Kidney (tissue), 14 donors: Measurements from ENCODE around the gene MED10. TPM values are rescaled to one million over a fixed set of nuclear protein-coding genes. Genes with fewer than 3 reads are reported as not detected.

Experiments used
- DNase-seq, 5 donors: peaks; one replicate each; pipeline ENCODE4 v3.0.0-alpha.2; 2013 to 2020
- FAIRE-seq: peaks from 2 replicates; lab custom pipeline; 2012; peaks lifted over from hg19 to GRCh38; lab: Jason Lieb, UNC
- H3K27ac ChIP-seq, 2 donors: one replicate each; pipeline ENCODE4 v1.7.0; 2013; ENCODE audit warnings: low read depth in 2 of 2, low read length in 2 of 2, inconsistent platforms in 1 of 2
- H3K27me3 ChIP-seq: one replicate; pipeline ENCODE4 v1.7.1; 2013; ENCODE audit warnings: low read length, inconsistent platforms; ENCODE audit not compliant: control insufficient read depth, insufficient read depth
- H3K36me3 ChIP-seq, 3 donors: one replicate each; pipeline versions ENCODE4 v1.7.0 to v1.7.1; 2013; ENCODE audit warnings: low read length in 3 of 3, control low read depth in 1 of 3, inconsistent platforms in 1 of 3; ENCODE audit not compliant: insufficient read depth in 3 of 3, control insufficient read depth in 2 of 3
- H3K4me1 ChIP-seq, 3 donors: one replicate each; pipeline versions ENCODE4 v1.7.0 to v1.7.1; 2013; ENCODE audit warnings: low read length in 3 of 3, inconsistent platforms in 1 of 3, low read depth in 1 of 3; ENCODE audit not compliant: control insufficient read depth in 2 of 3, insufficient read depth in 2 of 3
- H3K4me3 ChIP-seq, 3 donors: one replicate each; pipeline versions ENCODE4 v1.7.0 to v1.8.1; 2013; ENCODE audit warnings: low read length in 3 of 3, control low read depth in 1 of 3, inconsistent platforms in 1 of 3
- H3K9ac ChIP-seq, 3 donors: one replicate each; pipeline versions ENCODE4 v1.7.0 to v1.7.1; 2013; ENCODE audit warnings: low read length in 3 of 3, control low read depth in 1 of 3, inconsistent platforms in 1 of 3
- H3K9me3 ChIP-seq, 3 donors: one replicate each; pipeline versions ENCODE4 v1.7.0 to v1.7.1; 2013; ENCODE audit warnings: low read length in 3 of 3, control low read depth in 1 of 3, inconsistent platforms in 1 of 3; ENCODE audit not compliant: control insufficient read depth in 2 of 3, insufficient read depth in 1 of 3
- CTCF ChIP-seq: IDR thresholded peaks from 3 replicates; pipeline ENCODE4 v1.5.1; 2012; ENCODE audit warnings: mild to moderate bottlenecking, moderate library complexity, borderline replicate concordance; ENCODE audit not compliant: insufficient read depth; ENCODE audit errors: extremely low read depth
- intact Hi-C: fragments of 100-400 bp; cut with DNase I; formaldehyde crosslinking; loops from one replicate; pipeline ENCODE4 v1.11.1; 2022
- polyA plus RNA-seq: library from polyadenylated mRNA; stranded (reverse); fragments of 350-450 nt; fragmentation: Illumina TruSeq; extraction: RNeasy Lipid Tissue Mini Kit (QIAGEN cat#74804); gene quantifications from one replicate; pipeline ENCODE4 v1.2.3, GENCODE V29; 2014; ENCODE audit warnings: low read depth, low replicate concordance; ENCODE audit not compliant: insufficient read depth
- total RNA-seq: library from RNA; stranded (reverse); fragmentation: NEBNext Ultra II Directional; extraction: Animal tissue kit (Norgen Biotek cat#: 25700); gene quantifications from one replicate; pipeline ENCODE4 v1.2.1, GENCODE V29; 2021
- donor health status: control.
- donor health status: control.
- donor health status: control.
- donor health status: control.
- donor health status: control.
- donor health status: DM: yes; HTN: yes; CAD: no.
- donor health status: Normal renal cell carcinoma (clear cell type).

MED10 gene
- total and polyA plus RNA-seq, 2 donors from 2014 or later = 25.9 to 32.3 TPM

- no peak for FAIRE-seq
These were observed 17.3 kb upstream of the MED10 start for GRCh38 chr5:6395621-6396020.

GRCh38 chr5:6395102-6395445 is 16.7 kb upstream of the MED10 start:
- intact Hi-C loops = no loop called here
- Histone ChIP-seq H3K4me3 (no peak overlapping the region), H3K9me3 (no peaks in the 10 kb centered on the region), H3K9ac (no peak overlapping the region), H3K27me3 (no peaks in the 10 kb centered on the region), H3K4me1 (no peaks in the 10 kb centered on the region), H3K27ac (no peak overlapping the region), H3K36me3 (no peaks in the 10 kb centered on the region)
- no peak for TF ChIP-seq CTCF
- no peak for DNase-seq
- no peak for FAIRE-seq

More at GRCh38 chr5:6395621-6396020, 17.3 kb upstream of the MED10 start:
- TF ChIP-seq CTCF = no peak
- Histone ChIP-seq H3K4me3 (no peak overlapping the region), H3K27ac (no peak overlapping the region), H3K9me3 (no peaks in the 10 kb centered on the region), H3K9ac (no peak overlapping the region), H3K36me3 (no peaks in the 10 kb centered on the region), H3K27me3 (no peaks in the 10 kb centered on the region), H3K4me1 (no peaks in the 10 kb centered on the region)
- no peak for DNase-seq
- intact Hi-C loops = no loop called here

DNA sequence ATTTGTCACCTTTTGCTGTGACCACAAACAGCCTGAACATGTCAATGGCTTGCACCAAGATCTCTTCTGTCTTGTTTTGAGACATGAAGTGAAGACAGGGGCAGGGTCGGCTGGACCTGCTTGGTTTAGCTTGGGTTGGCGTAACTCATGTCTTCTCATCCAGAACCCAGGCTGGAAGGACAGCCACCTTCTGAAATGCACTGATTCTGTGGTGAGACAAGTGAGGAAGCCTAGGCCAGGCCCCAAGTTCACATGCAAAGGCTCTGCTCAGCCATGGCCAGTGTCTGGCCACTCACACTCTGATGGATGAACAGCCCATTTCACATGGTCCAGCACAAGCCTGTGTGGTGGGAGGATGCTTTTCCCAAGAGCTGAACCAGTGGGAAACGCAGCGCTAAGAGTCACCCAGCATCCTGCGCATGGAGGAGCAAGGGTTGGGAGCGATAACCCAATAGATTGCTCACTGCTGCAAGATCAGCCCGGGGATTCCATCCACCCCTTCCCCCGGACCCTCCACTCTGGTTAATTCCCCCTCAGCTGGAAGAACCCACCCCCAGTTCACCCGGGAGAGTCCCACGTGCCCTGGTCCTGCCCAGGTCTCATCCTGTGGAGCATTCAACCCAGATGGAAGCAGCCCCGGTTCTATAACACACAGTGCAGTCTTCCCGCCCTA is 16.2 kb upstream of the MED10 start:
- H3K4me3 ChIP-seq = no peak overlapping the region
- no peak overlapping the region for H3K9ac ChIP-seq
- H3K27me3 ChIP-seq = no peaks in the 10 kb centered on the region
- no peaks in the 10 kb centered on the region for H3K9me3 ChIP-seq
- DNase-seq (no peak), FAIRE-seq (no peak)
- no peaks in the 10 kb centered on the region for H3K4me1 ChIP-seq
- no peak overlapping the region for H3K27ac ChIP-seq
- intact Hi-C loops = no loop called here
- H3K36me3 ChIP-seq = no peaks in the 10 kb centered on the region
- no peak for TF ChIP-seq CTCF
